ENCODE data around the gene GRIA1.

Gene GRIA1

GRCh38 chr5:153751251-153751650, 260.8 kb downstream of the GRIA1 start:
- no peaks in the 10 kb centered on the region for H3K9me3 ChIP-seq (ENCODE audit: control insufficient read depth, insufficient read depth, low read length)
- no peak overlapping the region for H3K27ac ChIP-seq (ENCODE audit: low read depth, low read length)
- H3K27me3 ChIP-seq (ENCODE audit: control insufficient read depth, insufficient read depth, low read length), result no peaks in the 10 kb centered on the region
- H3K4me3 ChIP-seq (ENCODE audit: low read depth, low read length), result no peak overlapping the region
- H3K9ac ChIP-seq (ENCODE audit: low read depth, low read length), result no peak overlapping the region
- no peaks in the 10 kb centered on the region for H3K36me3 ChIP-seq (ENCODE audit: control insufficient read depth, insufficient read depth, low read length)
- no peaks in the 10 kb centered on the region for H3K4me1 ChIP-seq (ENCODE audit: control insufficient read depth, insufficient read depth, low read length)

GRCh38 chr5:153752890-153753289, 262.4 kb downstream of the GRIA1 start:
- Histone ChIP-seq H3K9ac (ENCODE audit: low read depth, low read length) (no peak overlapping the region), H3K4me1 (ENCODE audit: control insufficient read depth, insufficient read depth, low read length) (no peaks in the 10 kb centered on the region), H3K9me3 (ENCODE audit: control insufficient read depth, insufficient read depth, low read length) (no peaks in the 10 kb centered on the region), H3K27me3 (ENCODE audit: control insufficient read depth, insufficient read depth, low read length) (no peaks in the 10 kb centered on the region), H3K4me3 (ENCODE audit: low read depth, low read length) (no peak overlapping the region), H3K36me3 (ENCODE audit: control insufficient read depth, insufficient read depth, low read length) (no peaks in the 10 kb centered on the region), H3K27ac (ENCODE audit: low read depth, low read length) (no peak overlapping the region)

GRCh38 chr5:153753645-153754432, 263.4 kb downstream of the GRIA1 start:
- Histone ChIP-seq H3K4me1 (ENCODE audit: control insufficient read depth, insufficient read depth, low read length) (no peaks in the 10 kb centered on the region), H3K27me3 (ENCODE audit: control insufficient read depth, insufficient read depth, low read length) (no peaks in the 10 kb centered on the region), H3K9ac (ENCODE audit: low read depth, low read length) (no peak overlapping the region), H3K36me3 (ENCODE audit: control insufficient read depth, insufficient read depth, low read length) (no peaks in the 10 kb centered on the region), H3K4me3 (ENCODE audit: low read depth, low read length) (no peak overlapping the region), H3K9me3 (ENCODE audit: control insufficient read depth, insufficient read depth, low read length) (no peaks in the 10 kb centered on the region), H3K27ac (ENCODE audit: low read depth, low read length) (no peak overlapping the region)

- no peak overlapping the region for H3K27ac ChIP-seq (ENCODE audit: low read depth, low read length)
- no peaks in the 10 kb centered on the region for H3K27me3 ChIP-seq (ENCODE audit: control insufficient read depth, insufficient read depth, low read length)
- H3K4me1 ChIP-seq (ENCODE audit: control insufficient read depth, insufficient read depth, low read length), result no peaks in the 10 kb centered on the region
- no peak overlapping the region for H3K4me3 ChIP-seq (ENCODE audit: low read depth, low read length)
- H3K9ac ChIP-seq (ENCODE audit: low read depth, low read length), result no peak overlapping the region
- no peaks in the 10 kb centered on the region for H3K9me3 ChIP-seq (ENCODE audit: control insufficient read depth, insufficient read depth, low read length)
- H3K36me3 ChIP-seq (ENCODE audit: control insufficient read depth, insufficient read depth, low read length), result no peaks in the 10 kb centered on the region
Observed at GRCh38 chr5:153755913-153756500, 265.5 kb downstream of the GRIA1 start.

- H3K9ac ChIP-seq (ENCODE audit: low read depth, low read length), result no peak overlapping the region
- H3K4me3 ChIP-seq (ENCODE audit: low read depth, low read length), result no peak overlapping the region
- H3K4me1 ChIP-seq (ENCODE audit: control insufficient read depth, insufficient read depth, low read length), result no peaks in the 10 kb centered on the region
- H3K27me3 ChIP-seq (ENCODE audit: control insufficient read depth, insufficient read depth, low read length), result no peaks in the 10 kb centered on the region
- H3K36me3 ChIP-seq (ENCODE audit: control insufficient read depth, insufficient read depth, low read length), result no peaks in the 10 kb centered on the region
- no peaks in the 10 kb centered on the region for H3K9me3 ChIP-seq (ENCODE audit: control insufficient read depth, insufficient read depth, low read length)
- H3K27ac ChIP-seq (ENCODE audit: low read depth, low read length), result no peak overlapping the region
Observed at GRCh38 chr5:153756540-153756939, 266.1 kb downstream of the GRIA1 start.

- Histone ChIP-seq H3K9me3 (ENCODE audit: control insufficient read depth, insufficient read depth, low read length) (no peaks in the 10 kb centered on the region), H3K4me3 (ENCODE audit: low read depth, low read length) (no peak overlapping the region), H3K9ac (ENCODE audit: low read depth, low read length) (no peak overlapping the region), H3K27ac (ENCODE audit: low read depth, low read length) (no peak overlapping the region), H3K36me3 (ENCODE audit: control insufficient read depth, insufficient read depth, low read length) (no peaks in the 10 kb centered on the region), H3K27me3 (ENCODE audit: control insufficient read depth, insufficient read depth, low read length) (no peaks in the 10 kb centered on the region), H3K4me1 (ENCODE audit: control insufficient read depth, insufficient read depth, low read length) (no peaks in the 10 kb centered on the region)
Observed at GRCh38 chr5:153765987-153766386, 275.5 kb downstream of the GRIA1 start.

GRCh38 chr5:153767221-153768188, 277.0 kb downstream of the GRIA1 start:
- Histone ChIP-seq H3K9me3 (ENCODE audit: control insufficient read depth, insufficient read depth, low read length) (no peaks in the 10 kb centered on the region), H3K4me3 (ENCODE audit: low read depth, low read length) (no peak overlapping the region), H3K4me1 (ENCODE audit: control insufficient read depth, insufficient read depth, low read length) (no peaks in the 10 kb centered on the region), H3K27me3 (ENCODE audit: control insufficient read depth, insufficient read depth, low read length) (no peaks in the 10 kb centered on the region), H3K36me3 (ENCODE audit: control insufficient read depth, insufficient read depth, low read length) (no peaks in the 10 kb centered on the region), H3K9ac (ENCODE audit: low read depth, low read length) (no peak overlapping the region), H3K27ac (ENCODE audit: low read depth, low read length) (no peak overlapping the region)

GRCh38 chr5:153770066-153770465, 279.6 kb downstream of the GRIA1 start:
- no peaks in the 10 kb centered on the region for H3K27me3 ChIP-seq (ENCODE audit: control insufficient read depth, insufficient read depth, low read length)
- no peaks in the 10 kb centered on the region for H3K4me1 ChIP-seq (ENCODE audit: control insufficient read depth, insufficient read depth, low read length)
- H3K9me3 ChIP-seq (ENCODE audit: control insufficient read depth, insufficient read depth, low read length), result no peaks in the 10 kb centered on the region
- no peaks in the 10 kb centered on the region for H3K36me3 ChIP-seq (ENCODE audit: control insufficient read depth, insufficient read depth, low read length)
- no peak overlapping the region for H3K4me3 ChIP-seq (ENCODE audit: low read depth, low read length)
- H3K9ac ChIP-seq (ENCODE audit: low read depth, low read length), result no peak overlapping the region
- H3K27ac ChIP-seq (ENCODE audit: low read depth, low read length), result no peak overlapping the region

GRCh38 chr5:153774686-153775085, 284.2 kb downstream of the GRIA1 start:
- H3K4me3 ChIP-seq (ENCODE audit: low read depth, low read length), result no peak overlapping the region
- no peaks in the 10 kb centered on the region for H3K36me3 ChIP-seq (ENCODE audit: control insufficient read depth, insufficient read depth, low read length)
- H3K4me1 ChIP-seq (ENCODE audit: control insufficient read depth, insufficient read depth, low read length), result no peaks in the 10 kb centered on the region
- H3K27me3 ChIP-seq (ENCODE audit: control insufficient read depth, insufficient read depth, low read length), result no peaks in the 10 kb centered on the region
- H3K27ac ChIP-seq (ENCODE audit: low read depth, low read length), result no peak overlapping the region
- H3K9ac ChIP-seq (ENCODE audit: low read depth, low read length), result no peak overlapping the region
- no peaks in the 10 kb centered on the region for H3K9me3 ChIP-seq (ENCODE audit: control insufficient read depth, insufficient read depth, low read length)

GRCh38 chr5:153775923-153776322, 285.5 kb downstream of the GRIA1 start:
- Histone ChIP-seq H3K36me3 (ENCODE audit: control insufficient read depth, insufficient read depth, low read length) (no peaks in the 10 kb centered on the region), H3K4me3 (ENCODE audit: low read depth, low read length) (no peak overlapping the region), H3K4me1 (ENCODE audit: control insufficient read depth, insufficient read depth, low read length) (peaks cover 6% of the 10 kb centered on the region), H3K27me3 (ENCODE audit: control insufficient read depth, insufficient read depth, low read length) (no peaks in the 10 kb centered on the region), H3K9me3 (ENCODE audit: control insufficient read depth, insufficient read depth, low read length) (no peaks in the 10 kb centered on the region), H3K9ac (ENCODE audit: low read depth, low read length) (no peak overlapping the region), H3K27ac (ENCODE audit: low read depth, low read length) (no peak overlapping the region)

All from HUES48 (cell line).